Endothelial cell of umbilical vein (primary cell): ENCODE measurements around the gene FNDC1. TPM values are rescaled to one million over a fixed set of nuclear protein-coding genes. Genes with fewer than 3 reads are reported as not detected.

Experiments
- BruUV-seq: library from RNA; stranded (reverse); fragments of 400-500 nt; replicated peaks from 2 replicates; lab custom pipeline; 2021; lab: Mats Ljungman, UMichigan
- CTCF ChIA-PET: fragments of 300-600, 350-600 bp; sonication (Branson Sonifier 250); formaldehyde crosslinking; loops from one replicate; lab custom pipeline; 2021; ENCODE audit warnings: antibody characterized with exemption, inconsistent platforms; lab: Charles Lee
- POLR2A ChIA-PET: fragments of 300-600, 350-600 bp; sonication (Branson Sonifier 250); formaldehyde crosslinking; loops from one replicate; lab custom pipeline; 2021; ENCODE audit warnings: antibody characterized with exemption, inconsistent platforms; lab: Charles Lee
- DNase-seq: peaks from one replicate; pipeline ENCODE4 v3.0.0-alpha.2; 2011; ENCODE audit warnings: low read depth, low spot score
- FAIRE-seq: peaks from 2 replicates; lab custom pipeline; 2011; peaks lifted over from hg19 to GRCh38; lab: Jason Lieb, UNC
- H2AFZ ChIP-seq: 2 replicates; pipeline ENCODE4 v1.6.0; 2012; ENCODE audit warnings: low read depth, low read length, control low read depth, inconsistent platforms
- H3K27ac ChIP-seq: 2 replicates; pipeline ENCODE4 v1.5.1; 2011; ENCODE audit warnings: low read depth, mild to moderate bottlenecking, control low read depth, low read length, moderate library complexity; ENCODE audit not compliant: insufficient read depth
- H3K27me3 ChIP-seq, 2 experiments: 2 replicates each; pipeline versions ENCODE4 v1.6.0 to v1.6.1; 2011; ENCODE audit warnings: low read length in 2 of 2, mixed read lengths in 1 of 2; ENCODE audit not compliant: control insufficient read depth in 2 of 2, insufficient read depth in 2 of 2
- H3K36me3 ChIP-seq, 2 experiments: 2 replicates in 1 of 2; 3 replicates in 1 of 2; pipeline ENCODE4 v1.5.1; 2011; ENCODE audit warnings: low read length in 2 of 2, mild to moderate bottlenecking in 1 of 2, moderate library complexity in 1 of 2; ENCODE audit not compliant: control insufficient read depth in 2 of 2, insufficient read depth in 2 of 2; ENCODE audit errors: extremely low read depth in 1 of 2
- H3K4me1 ChIP-seq: 3 replicates; pipeline ENCODE4 v1.5.1; 2011; ENCODE audit warnings: mild to moderate bottlenecking, low read length; ENCODE audit not compliant: control insufficient read depth, insufficient read depth; ENCODE audit errors: extremely low read depth
- H3K4me2 ChIP-seq: 2 replicates; pipeline ENCODE4 v1.6.1; 2011; ENCODE audit warnings: low read length, control low read depth, mixed read lengths; ENCODE audit not compliant: insufficient read depth
- H3K4me3 ChIP-seq, 3 experiments: fragments of 200-600 bp in 1 of 3; sonication (generic), shearing (Covaris generic) in 1 of 3; replicated peaks in 1 of 3; 2 replicates each; pipeline ENCODE4 v1.5.1; 2011 to 2016; ENCODE audit warnings: control low read depth in 3 of 3, low read length in 3 of 3, mild to moderate bottlenecking in 2 of 3, inconsistent platforms in 1 of 3, low read depth in 1 of 3, moderate library complexity in 1 of 3; ENCODE audit not compliant: insufficient read depth in 1 of 3
- H3K79me2 ChIP-seq: 2 replicates; pipeline ENCODE4 v1.6.0; 2012; ENCODE audit warnings: low read length, inconsistent platforms; ENCODE audit not compliant: control insufficient read depth, insufficient read depth
- H3K9ac ChIP-seq: replicated peaks from 2 replicates; pipeline ENCODE3; 2011; ENCODE audit warnings: low read length, control low read depth; ENCODE audit not compliant: insufficient read depth; ENCODE audit errors: extremely low read depth
- H3K9me1 ChIP-seq: replicated peaks from 3 replicates; pipeline ENCODE4 v1.6.0; 2011; ENCODE audit warnings: mild to moderate bottlenecking, low read length; ENCODE audit not compliant: control insufficient read depth, insufficient read depth; ENCODE audit errors: extremely low read depth
- H3K9me3 ChIP-seq: replicated peaks from 2 replicates; pipeline ENCODE4 v1.5.1; 2012; ENCODE audit warnings: low read length, inconsistent platforms; ENCODE audit not compliant: control insufficient read depth, insufficient read depth
- H4K20me1 ChIP-seq: replicated peaks from 2 replicates; pipeline ENCODE3; 2011; ENCODE audit warnings: mild to moderate bottlenecking, low read length; ENCODE audit not compliant: control insufficient read depth, insufficient read depth; ENCODE audit errors: extremely low read depth
- EZH2 ChIP-seq: IDR thresholded peaks from 2 replicates; pipeline ENCODE4 v1.6.1; 2012; ENCODE audit warnings: borderline replicate concordance, low read depth, mild to moderate bottlenecking, moderate library complexity, low read length, inconsistent platforms; ENCODE audit not compliant: severe bottlenecking
- FOS ChIP-seq: IDR thresholded peaks from 2 replicates; pipeline ENCODE4 v1.6.1; 2011; ENCODE audit warnings: mild to moderate bottlenecking, low read length, moderate library complexity, borderline replicate concordance; ENCODE audit not compliant: insufficient read depth
- GATA2 ChIP-seq: IDR thresholded peaks from 2 replicates; pipeline ENCODE4 v1.7.0; 2011; ENCODE audit warnings: low read depth, mild to moderate bottlenecking, moderate library complexity, mixed read lengths, low read length; ENCODE audit not compliant: insufficient read length, insufficient read depth
- JUN ChIP-seq: IDR thresholded peaks from 2 replicates; pipeline ENCODE4 v1.6.1; 2011; ENCODE audit warnings: borderline replicate concordance, low read depth; ENCODE audit not compliant: insufficient read length, insufficient read depth
- MYC ChIP-seq: IDR thresholded peaks from one replicate; pipeline ENCODE4 v1.6.1; 2011; ENCODE audit warnings: mild to moderate bottlenecking, low read depth, low read length
- POLR2A ChIP-seq: IDR thresholded peaks from 2 replicates; pipeline ENCODE4 v1.6.1; 2012; ENCODE audit warnings: low read depth, mild to moderate bottlenecking, control low read depth, low read length
- POLR2AphosphoS5 ChIP-seq: IDR thresholded peaks from 2 replicates; pipeline ENCODE4 v1.6.1; 2012; ENCODE audit warnings: low read depth, mild to moderate bottlenecking, control low read depth, low read length, moderate library complexity; ENCODE audit not compliant: insufficient read depth
- dilution Hi-C: fragments of 300-500 bp; cut with MboI; formaldehyde crosslinking; loops from one replicate; pipeline ENCODE4 v1.15.0; 2019; ENCODE audit warnings: low sequenced_read_pairs; ENCODE audit not compliant: extremely low pct_ligation_motif_present
- intact Hi-C: fragments of 100-400 bp; cut with micrococcal nuclease; formaldehyde crosslinking; loops from one replicate; pipeline ENCODE4 v1.10.0; 2022
- polyA plus RNA-seq, 4 experiments: library from polyadenylated mRNA; depleted of rRNA in 3 of 4; stranded (reverse) in 3 of 4; unstranded in 1 of 4; fragments of >200 nt; gene quantifications; 2 replicates each; pipeline versions ENCODE4 v1.2.1 to v1.2.3, GENCODE V29; 2011 to 2012; ENCODE audit warnings: missing spikeins in 1 of 4
- total RNA-seq: library from RNA; stranded (reverse); gene quantifications from 2 replicates; pipeline ENCODE4 v1.2.3, GENCODE V29; 2021
- TF ChIP-seq, protein P1 (sequence below): IDR thresholded peaks from 2 replicates; pipeline ENCODE4 v1.6.1; 2011; ENCODE audit not compliant: insufficient read depth, insufficient read length
- TF ChIP-seq, protein P2 (sequence below), 2 donors: IDR thresholded peaks; 1 replicate in 1 of 2; 2 replicates in 1 of 2; pipeline ENCODE4 v1.5.1; 2011; ENCODE audit warnings: low read length in 2 of 2, mild to moderate bottlenecking in 2 of 2, moderate library complexity in 2 of 2, control low read depth in 1 of 2, inconsistent platforms in 1 of 2, low read depth in 1 of 2; ENCODE audit not compliant: insufficient read depth in 1 of 2; ENCODE audit errors: extremely low read depth in 1 of 2

Gene FNDC1
- total and polyA plus RNA-seq, 2 donors (not counting 3 experiments of a cell fraction or from before 2014, with no cell fraction given): 0.04 TPM; not detected in 1

GRCh38 chr6:159252955-159253508 lies 83.8 kb downstream of the FNDC1 start:
- Histone ChIP-seq H3K9me3 (no peaks in the 10 kb centered on the region), H3K27me3 (no peaks in the 10 kb centered on the region), H3K9ac (no peak overlapping the region), H3K27ac (no peak overlapping the region), H3K4me2 (no peak overlapping the region), H3K79me2 (no peaks in the 10 kb centered on the region), H3K9me1 (no peaks in the 10 kb centered on the region), H3K4me3 (no peak overlapping the region), H3K36me3 (no peaks in the 10 kb centered on the region), H4K20me1 (no peaks in the 10 kb centered on the region), H3K4me1 (no peaks in the 10 kb centered on the region), H2AFZ (no peak overlapping the region)
- FAIRE-seq (no peak), DNase-seq (no peak)
- intact Hi-C loops (loop anchor here (1.0 kb wide), 1 partner anchor 401 kb away; no protein-coding TSS in a partner anchor), dilution Hi-C loops (no loop called here)
- CTCF ChIA-PET: interaction anchor here (1.1 to 1.3 kb wide), 2 partner anchors 357 to 402 kb away, joined by 4 read pairs; no protein-coding TSS in a partner anchor
- BruUV-seq: no TSS peak
- POLR2A ChIA-PET: no interaction called here
- no peak for TF ChIP-seq FOS
- TF ChIP-seq EZH2: no peak
- no peak for TF ChIP-seq POLR2A
- no peak for TF ChIP-seq POLR2AphosphoS5
- no peak for TF ChIP-seq JUN
- TF ChIP-seq GATA2: no peak
- TF ChIP-seq, protein P1, sequence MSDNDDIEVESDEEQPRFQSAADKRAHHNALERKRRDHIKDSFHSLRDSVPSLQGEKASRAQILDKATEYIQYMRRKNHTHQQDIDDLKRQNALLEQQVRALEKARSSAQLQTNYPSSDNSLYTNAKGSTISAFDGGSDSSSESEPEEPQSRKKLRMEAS: no peak
- TF ChIP-seq MYC: no peak
- TF ChIP-seq, protein P2, sequence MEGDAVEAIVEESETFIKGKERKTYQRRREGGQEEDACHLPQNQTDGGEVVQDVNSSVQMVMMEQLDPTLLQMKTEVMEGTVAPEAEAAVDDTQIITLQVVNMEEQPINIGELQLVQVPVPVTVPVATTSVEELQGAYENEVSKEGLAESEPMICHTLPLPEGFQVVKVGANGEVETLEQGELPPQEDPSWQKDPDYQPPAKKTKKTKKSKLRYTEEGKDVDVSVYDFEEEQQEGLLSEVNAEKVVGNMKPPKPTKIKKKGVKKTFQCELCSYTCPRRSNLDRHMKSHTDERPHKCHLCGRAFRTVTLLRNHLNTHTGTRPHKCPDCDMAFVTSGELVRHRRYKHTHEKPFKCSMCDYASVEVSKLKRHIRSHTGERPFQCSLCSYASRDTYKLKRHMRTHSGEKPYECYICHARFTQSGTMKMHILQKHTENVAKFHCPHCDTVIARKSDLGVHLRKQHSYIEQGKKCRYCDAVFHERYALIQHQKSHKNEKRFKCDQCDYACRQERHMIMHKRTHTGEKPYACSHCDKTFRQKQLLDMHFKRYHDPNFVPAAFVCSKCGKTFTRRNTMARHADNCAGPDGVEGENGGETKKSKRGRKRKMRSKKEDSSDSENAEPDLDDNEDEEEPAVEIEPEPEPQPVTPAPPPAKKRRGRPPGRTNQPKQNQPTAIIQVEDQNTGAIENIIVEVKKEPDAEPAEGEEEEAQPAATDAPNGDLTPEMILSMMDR (IDR thresholded peaks at IDR 0.05; ENCODE audit: extremely low read depth in 1 of 2, insufficient read depth in 1 of 2, low read depth in 1 of 2, low read length in 2 of 2): no peak
